ENCODE data around the gene SPATA24. TPM values are rescaled to one million over a fixed set of nuclear protein-coding genes. Genes with fewer than 3 reads are reported as not detected.

SPATA24 gene
- total RNA-seq, 4 donors from 2014 or later, result 0.85 to 2.2 TPM; not detected in 2

GRCh38 chr5:139392324-139392677 is 11.6 kb downstream of the SPATA24 start:
- no peak for TF ChIP-seq CTCF (IDR thresholded peaks at IDR 0.05; ENCODE audit: low read depth)

GRCh38 chr5:139391570-139392323 is 12.1 kb downstream of the SPATA24 start:
- no peak for TF ChIP-seq CTCF (IDR thresholded peaks at IDR 0.05; ENCODE audit: low read depth)

- TF ChIP-seq CTCF (IDR thresholded peaks at IDR 0.05; ENCODE audit: low read depth), result no peak
These were observed 13.0 kb downstream of the SPATA24 start for GRCh38 chr5:139390639-139391569.

GRCh38 chr5:139389701-139390638 is 13.9 kb downstream of the SPATA24 start, which contains the start of gene MZB1:
MZB1 (minus strand) TSS chr5:139389913; CDS start chr5:139389856, 57 bp downstream.
- no peak for TF ChIP-seq CTCF (IDR thresholded peaks at IDR 0.05; ENCODE audit: low read depth)

- no peak for TF ChIP-seq CTCF (IDR thresholded peaks at IDR 0.05; ENCODE audit: low read depth)
These were observed 15.6 kb downstream of the SPATA24 start for GRCh38 chr5:139388198-139388821.

- TF ChIP-seq CTCF (IDR thresholded peaks at IDR 0.05; ENCODE audit: low read depth), result no peak
These were observed 16.2 kb downstream of the SPATA24 start for GRCh38 chr5:139387611-139388197.

Measured in subcutaneous adipose tissue (tissue), 4 donors.